Body of pancreas (tissue), 4 donors: ENCODE measurements around the gene NOCT. TPM values are rescaled to one million over a fixed set of nuclear protein-coding genes. Genes with fewer than 3 reads are reported as not detected.

ENCODE experiments used
- ATAC-seq: fragments of 150-250 bp; one replicate; pipeline ENCODE4 v1.9.1; 2016
- DNase-seq, 4 donors: peaks; one replicate each; pipeline ENCODE4 v3.0.0-alpha.2; 2019
- H3K27ac ChIP-seq, 4 donors: fragments of 200-600 bp; sonication (generic); 1 replicate in 3 of 4; 2 replicates in 1 of 4; pipeline versions ENCODE4 v1.5.1 to v1.6.1; 2016 to 2019; ENCODE audit warnings: mild to moderate bottlenecking in 1 of 4, mixed read lengths in 1 of 4, moderate library complexity in 1 of 4
- H3K27me3 ChIP-seq, 2 donors: fragments of 200-600 bp; sonication (generic); one replicate each; pipeline ENCODE4 v1.6.0; 2016; ENCODE audit warnings: mild to moderate bottlenecking in 1 of 2
- H3K36me3 ChIP-seq, 2 donors: fragments of 200-600 bp; sonication (generic); replicated peaks in 1 of 2; 2 replicates each; pipeline ENCODE4 v1.5.1; 2016; ENCODE audit warnings: low read depth in 2 of 2; ENCODE audit not compliant: insufficient read depth in 1 of 2
- H3K4me1 ChIP-seq: fragments of 200-600 bp; sonication (generic); one replicate; pipeline ENCODE4 v1.6.0; 2016
- H3K4me3 ChIP-seq, 2 donors: fragments of 200-600 bp; sonication (generic); 1 replicate in 1 of 2; 2 replicates in 1 of 2; pipeline ENCODE4 v1.5.1; 2016 to 2019
- H3K9me3 ChIP-seq, 3 donors: fragments of 200-600 bp; sonication (generic); 1 replicate in 2 of 3; 2 replicates in 1 of 3; pipeline ENCODE4 v1.5.1; 2016
- CTCF ChIP-seq, 7 experiments: fragments of 450-650 bp in 4 of 7; fragments of 200-600 bp in 3 of 7; sonication (generic) in 3 of 7; IDR thresholded peaks; one replicate each; pipeline ENCODE4 v1.5.1; 2016 to 2019; ENCODE audit warnings: antibody characterized with exemption in 7 of 7
- POLR2A ChIP-seq, 3 donors: fragments of 450-650 bp; IDR thresholded peaks; one replicate each; pipeline ENCODE4 v1.6.1; 2016; ENCODE audit warnings: antibody characterized with exemption in 3 of 3, mild to moderate bottlenecking in 2 of 3
- WGBS, 2 donors: methylation state at CpG; one replicate each; pipeline ENCODE4 v1.1.5; 2017; 5-methylcytosine and 5-hydroxymethylcytosine counted together
- intact Hi-C: fragments of 100-400 bp; cut with DNase I; formaldehyde crosslinking; loops from one replicate; pipeline ENCODE4 v1.15.1; 2023
- small RNA-seq: library from RNA; depleted of rRNA; stranded (forward); fragments of <200 nt; gene quantifications from one replicate; pipeline ENCODE3, GENCODE V24; 2016
- total RNA-seq, 2 donors: library from RNA; depleted of rRNA; stranded (reverse); fragments of >200 nt; gene quantifications; one replicate each; pipeline ENCODE4 v1.1.0, GENCODE V29; 2016

The NOCT gene
- total RNA-seq, 2 donors from 2014 or later: 5.7 to 11.9 TPM

GRCh38 chr4:139092271-139092670, 76.7 kb downstream of the NOCT start:
- no peak for ATAC-seq
- 86 to 87% methylated on average over 12 of the region's 12 CpGs for WGBS, 2 donors

More at GRCh38 chr4:139092271-139092670, 76.7 kb downstream of the NOCT start:
- TF ChIP-seq CTCF (IDR thresholded peaks at IDR 0.05) (no peak), POLR2A (IDR thresholded peaks at IDR 0.05) (no peak)
- Histone ChIP-seq H3K9me3 (no peaks in the 10 kb centered on the region), H3K27ac (no peak overlapping the region), H3K4me3 (no peak overlapping the region), H3K4me1 (no peaks in the 10 kb centered on the region), H3K27me3 (no peaks in the 10 kb centered on the region), H3K36me3 (no peaks in the 10 kb centered on the region)
- intact Hi-C loops: no loop called here
- no peak for DNase-seq

Small RNA genes lying within 50 kb of the gene (small RNA-seq; reads per million reads assigned to genes)
- not detected for gene RNU6-531P

Other genes with a start within 250 kb of the NOCT start
- gene ELF2, start 161.4 kb downstream of the NOCT start, total RNA-seq: 10 to 100 TPM; 25.4 to 42.5 TPM